Psoas muscle (tissue), 8 donors: ENCODE results near the gene MIS18A. TPM values are rescaled to one million over a fixed set of nuclear protein-coding genes. Genes with fewer than 3 reads are reported as not detected.

Source experiments
- ATAC-seq, 4 donors: fragments of 200-7000 bp; cut with Tn5 transposase; one replicate each; pipeline ENCODE4 v1.9.1; 2020; ENCODE audit warnings: moderate library complexity in 3 of 4, mild to moderate bottlenecking in 2 of 4
- DNase-seq, 2 donors: peaks; one replicate each; pipeline ENCODE4 v3.0.0-alpha.2; 2020
- H3K27ac ChIP-seq: fragments of 200-600 bp; one replicate; pipeline ENCODE4 v1.8.0; 2022
- H3K27me3 ChIP-seq, 3 donors: fragments of 200-600 bp in 1 of 3; one replicate each; pipeline versions ENCODE4 v1.6.1 to v1.8.0; 2013 to 2022; ENCODE audit warnings: low read length in 2 of 3, mild to moderate bottlenecking in 2 of 3, moderate library complexity in 1 of 3; ENCODE audit not compliant: insufficient read depth in 3 of 3
- H3K36me3 ChIP-seq, 2 donors: fragments of 200-600 bp in 1 of 2; one replicate each; pipeline versions ENCODE4 v1.6.1 to v1.8.0; 2013 to 2022; ENCODE audit warnings: low read depth in 1 of 2, mild to moderate bottlenecking in 1 of 2, moderate library complexity in 1 of 2; ENCODE audit not compliant: insufficient read depth in 1 of 2
- H3K4me1 ChIP-seq: fragments of 200-600 bp; one replicate; pipeline ENCODE4 v1.8.0; 2022
- H3K4me3 ChIP-seq: fragments of 200-600 bp; one replicate; pipeline ENCODE4 v1.8.0; 2022; ENCODE audit warnings: mild to moderate bottlenecking
- H3K9me3 ChIP-seq: fragments of 200-600 bp; one replicate; pipeline ENCODE4 v1.8.0; 2022
- CTCF ChIP-seq: fragments of 200-600 bp; IDR thresholded peaks from one replicate; pipeline ENCODE4 v1.8.0; 2022; ENCODE audit warnings: antibody characterized with exemption
- WGBS, 3 donors: extraction: QIAGEN DNeasy Blood & Tissue Kit; methylation state at CpG; one replicate each; pipeline versions ENCODE4 v1.1.6 to v1.1.7; 2013; 5-methylcytosine and 5-hydroxymethylcytosine counted together
- intact Hi-C, 2 donors: fragments of 100-400 bp; cut with DNase I; formaldehyde crosslinking; loops; one replicate each; pipeline versions ENCODE4 v1.11.0 to v1.14.2; 2022
- polyA plus RNA-seq, 3 donors: library from polyadenylated mRNA; stranded (reverse); fragments of 200-250 nt; gene quantifications; one replicate each; pipeline ENCODE4 v1.2.3, GENCODE V29; 2013
- total RNA-seq, 4 donors: library from RNA; stranded (reverse); fragmentation: NEBNext Ultra II Directional in 2 of 4; extraction: Animal tissue kit (Norgen Biotek cat#: 25700) in 2 of 4; gene quantifications; one replicate each; pipeline versions ENCODE4 v1.2.1 to v1.2.4, GENCODE V29; 2021 to 2023
- donor health status: healthy with polysubstance abuse.
- donor health status: DM: no; HTN: no; CAD: no; lungs with moderate emphysema.
- donor health status: Bipolar disorder and iron deficiency.
- donor health status: healthy.
- donor health status: DM: yes; HTN: yes; CAD: no.
- donor health status: DM: no; HTN: no; CAD: no.
- donor health status: DM: no; HTN: no; CAD: no.
- donor health status: DM: yes; HTN: yes; CAD: no.

The MIS18A gene
- total and polyA plus RNA-seq, 7 donors, result 0.92 to 4.7 (median 1.4) TPM

GRCh38 chr21:32302560-32302959 lies 23.7 kb upstream of the MIS18A start:
- no peak for DNase-seq
- H3K27ac ChIP-seq, result no peak overlapping the region
- no peaks in the 10 kb centered on the region for H3K9me3 ChIP-seq
- H3K27me3 ChIP-seq, result no peaks in the 10 kb centered on the region
- ATAC-seq, result no peak
- H3K4me3 ChIP-seq, result no peak overlapping the region
- intact Hi-C loops, result no loop called here
- TF ChIP-seq CTCF, result no peak
- WGBS, 3 donors, result 89 to 92% (median 92%) methylated on average over 6 of the region's 6 CpGs
- H3K4me1 ChIP-seq, result no peaks in the 10 kb centered on the region
- peaks cover 0 to 7% of the 10 kb centered on the region in 2 donors for H3K36me3 ChIP-seq

- H3K4me1 ChIP-seq, result no peaks in the 10 kb centered on the region
- 89 to 98% (median 94%) methylated on average over 2 of the region's 2 CpGs for WGBS, 3 donors
- H3K4me3 ChIP-seq, result no peak overlapping the region
- no peaks in the 10 kb centered on the region for H3K27me3 ChIP-seq
- H3K36me3 ChIP-seq, result peaks cover 0 to 7% of the 10 kb centered on the region in 2 donors
- H3K27ac ChIP-seq, result no peak overlapping the region
- no peaks in the 10 kb centered on the region for H3K9me3 ChIP-seq
- no peak for TF ChIP-seq CTCF
- no peak for DNase-seq
- intact Hi-C loops, result no loop called here
- no peak for ATAC-seq
Observed at GRCh38 chr21:32301596-32301995, 22.7 kb upstream of the MIS18A start.

- Histone ChIP-seq H3K27ac (no peak overlapping the region), H3K4me3 (no peak overlapping the region), H3K36me3 (peaks cover 0 to 7% of the 10 kb centered on the region in 2 donors), H3K4me1 (no peaks in the 10 kb centered on the region), H3K27me3 (no peaks in the 10 kb centered on the region), H3K9me3 (no peaks in the 10 kb centered on the region)
- ATAC-seq (no peak), DNase-seq (no peak)
- no peak for TF ChIP-seq CTCF
- intact Hi-C loops, result no loop called here
- WGBS, 3 donors, result 91 to 95% (median 91%) methylated on average over 41 of the region's 41 CpGs
Observed at GRCh38 chr21:32300117-32300681, 21.4 kb upstream of the MIS18A start.

GRCh38 chr21:32299695-32300094 lies 20.8 kb upstream of the MIS18A start:
- peaks cover 0 to 7% of the 10 kb centered on the region in 2 donors for H3K36me3 ChIP-seq
- no peaks in the 10 kb centered on the region for H3K4me1 ChIP-seq
- H3K27me3 ChIP-seq, result no peaks in the 10 kb centered on the region
- H3K9me3 ChIP-seq, result no peaks in the 10 kb centered on the region
- no peak for TF ChIP-seq CTCF
- no peak overlapping the region for H3K4me3 ChIP-seq
- ATAC-seq (no peak), DNase-seq (no peak)
- WGBS, 3 donors, result 88 to 90% (median 90%) methylated on average over 6 of the region's 6 CpGs
- intact Hi-C loops, result no loop called here
- H3K27ac ChIP-seq, result no peak overlapping the region

- Histone ChIP-seq H3K36me3 (peaks cover 0 to 7% of the 10 kb centered on the region in 2 donors), H3K27ac (no peak within 1 kb of the TSS), H3K27me3 (no peaks in the 10 kb centered on the region), H3K4me3 (no peak within 1 kb of the TSS), H3K4me1 (no peaks in the 10 kb centered on the region), H3K9me3 (no peaks in the 10 kb centered on the region)
- DNase-seq (no peak), ATAC-seq (peak in 1 of 4 donors; percentile 20)
- no peak for TF ChIP-seq CTCF
- intact Hi-C loops, result no loop called here
- WGBS, 3 donors, result 89 to 91% (median 89%) methylated on average over 14 of the region's 14 CpGs
Observed at GRCh38 chr21:32298658-32299081, 19.8 kb upstream of the MIS18A start, which contains the start of gene MRAP. Gene MRAP, plus strand, starts transcription at chr21:32298855. Its CDS starts 117 bp downstream, at chr21:32298972.
